Heart left ventricle (tissue), 13 donors: ENCODE results near the gene KANSL1.

ENCODE experiments used
- POLR2A ChIP-seq, 2 donors: fragments of 450-650 bp; IDR thresholded peaks; one replicate each; pipeline ENCODE4 v1.6.1; 2017; ENCODE audit warnings: antibody characterized with exemption in 2 of 2, mild to moderate bottlenecking in 2 of 2, moderate library complexity in 2 of 2
- TF ChIP-seq, protein P1 (sequence below), 12 donors: fragments of 200-600 bp; sonication (generic) in 4 of 12; IDR thresholded peaks; one replicate each; pipeline versions ENCODE4 v1.5.0 to v1.8.0; 2018 to 2022; ENCODE audit warnings: antibody characterized with exemption in 12 of 12, mild to moderate bottlenecking in 5 of 12
- donor health status: ischemic (EF 13 %, LVEDD 7.1; RV severe dilation, severe dysfunction).
- donor health status: DM: no; HTN: yes; CAD: no.
- donor health status: DM: no; HTN: no; CAD: no.
- donor health status: ischemic (EF 25% LVEDD 6.9; RV normal size, moderate dysfunction).
- donor health status: ischemic (EF 25% LVEDD 5.7; RV mildly dilated, moderate dysfunction).
- donor health status: ischemic (EF 35%, LVEDD 5.7; RV mildly dilated, moderate dysfunction).
- donor health status: nonischemic (EF 11% LVEDD 7.7; RV severe dilation, severe dysfunction).
- donor health status: DM: yes; HTN: yes; CAD: no.
- donor health status: PGD.
- donor health status: ischemic (EF 29% LVEDD 5.4; RV normal size, mild dysfunction).
- donor health status: nonischemic (EF 23%, LVEDD 6.1; RV moderate dilation, normal function).

DNA sequence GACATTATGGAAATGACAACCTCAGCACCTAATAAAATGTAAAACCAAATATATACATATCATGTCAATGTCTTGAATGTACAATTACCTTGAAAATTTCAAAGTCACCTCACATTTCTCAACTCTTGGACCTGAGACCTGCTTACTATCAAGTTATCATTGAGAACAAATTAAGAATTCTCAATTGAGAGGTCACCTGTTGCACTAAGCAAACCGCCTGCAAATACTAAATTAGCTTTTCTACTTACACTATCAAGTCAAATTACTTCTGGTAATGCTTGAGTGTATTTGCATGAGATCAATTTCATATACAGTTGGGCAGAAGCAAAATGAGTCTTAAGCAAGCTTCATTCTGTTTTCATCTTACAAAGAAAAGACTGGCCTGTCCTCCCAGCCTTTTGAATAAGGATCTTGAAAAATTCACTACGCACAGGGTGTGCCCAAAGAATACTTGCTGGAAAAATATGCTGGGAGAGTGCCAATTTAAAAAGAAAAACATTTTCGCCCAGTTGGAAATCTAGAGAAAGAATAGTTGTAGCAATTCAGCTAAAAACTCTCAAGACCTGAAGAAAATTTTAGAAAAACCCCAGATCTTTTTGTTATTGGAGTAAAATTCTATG lies 35.7 kb downstream of the KANSL1 start:
- TF ChIP-seq, protein P1, sequence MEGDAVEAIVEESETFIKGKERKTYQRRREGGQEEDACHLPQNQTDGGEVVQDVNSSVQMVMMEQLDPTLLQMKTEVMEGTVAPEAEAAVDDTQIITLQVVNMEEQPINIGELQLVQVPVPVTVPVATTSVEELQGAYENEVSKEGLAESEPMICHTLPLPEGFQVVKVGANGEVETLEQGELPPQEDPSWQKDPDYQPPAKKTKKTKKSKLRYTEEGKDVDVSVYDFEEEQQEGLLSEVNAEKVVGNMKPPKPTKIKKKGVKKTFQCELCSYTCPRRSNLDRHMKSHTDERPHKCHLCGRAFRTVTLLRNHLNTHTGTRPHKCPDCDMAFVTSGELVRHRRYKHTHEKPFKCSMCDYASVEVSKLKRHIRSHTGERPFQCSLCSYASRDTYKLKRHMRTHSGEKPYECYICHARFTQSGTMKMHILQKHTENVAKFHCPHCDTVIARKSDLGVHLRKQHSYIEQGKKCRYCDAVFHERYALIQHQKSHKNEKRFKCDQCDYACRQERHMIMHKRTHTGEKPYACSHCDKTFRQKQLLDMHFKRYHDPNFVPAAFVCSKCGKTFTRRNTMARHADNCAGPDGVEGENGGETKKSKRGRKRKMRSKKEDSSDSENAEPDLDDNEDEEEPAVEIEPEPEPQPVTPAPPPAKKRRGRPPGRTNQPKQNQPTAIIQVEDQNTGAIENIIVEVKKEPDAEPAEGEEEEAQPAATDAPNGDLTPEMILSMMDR (IDR thresholded peaks at IDR 0.05), result no peak
- no peak for TF ChIP-seq POLR2A (IDR thresholded peaks at IDR 0.05)
